IPS DF 19.7 (cell line): ENCODE measurements around the gene DTNA.

Source experiments
- DNase-seq: peaks from one replicate; pipeline ENCODE4 v3.0.0-alpha.2; 2013; ENCODE audit warnings: low read depth, low spot score

DTNA gene

GRCh38 chr18:34933909-34934661 lies 224.0 kb downstream of the DTNA start:
- no peak for DNase-seq

GRCh38 chr18:34936772-34937171 lies 226.7 kb downstream of the DTNA start:
- no peak for DNase-seq

DNA sequence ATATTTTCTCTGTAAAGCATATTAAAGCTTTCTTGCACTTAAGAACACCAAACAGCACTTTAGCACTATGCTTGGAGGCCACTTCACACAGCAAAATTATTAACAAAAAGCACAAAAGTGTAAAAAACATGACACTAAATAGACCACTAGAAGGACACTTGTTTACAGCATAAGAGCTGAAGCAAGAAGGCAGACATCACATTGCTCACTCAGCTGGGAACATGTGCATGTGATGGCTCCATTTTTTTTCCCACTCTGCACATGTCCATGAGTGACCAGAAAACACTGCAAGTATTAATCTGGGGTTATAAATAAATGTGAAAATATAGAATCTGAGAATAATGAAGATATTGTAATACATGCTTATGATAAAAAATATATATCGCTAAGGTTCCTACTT lies 228.0 kb downstream of the DTNA start:
- no peak for DNase-seq
